Measurements from ENCODE around the gene SPOCK2. TPM values are rescaled to one million over a fixed set of nuclear protein-coding genes. Genes with fewer than 3 reads are reported as not detected.

The SPOCK2 gene
- total RNA-seq, 1 donor from 2014 or later: 3.2 TPM

GRCh38 chr10:72038458-72039001 is 49.8 kb downstream of the SPOCK2 start:
- Histone ChIP-seq H4K20me1 (ENCODE audit: low read depth) (no peaks in the 10 kb centered on the region), H3K27ac (no peak overlapping the region), H3K4me3 (no peak overlapping the region), H3K4me1 (peaks cover 20% of the 10 kb centered on the region), H3K27me3 (no peaks in the 10 kb centered on the region), H2AFZ (replicated peaks) (no peak overlapping the region), H3K9ac (no peak overlapping the region), H3K36me3 (no peaks in the 10 kb centered on the region), H3F3A (ENCODE audit: low read depth) (peaks cover 11% of the 10 kb centered on the region), H3K79me2 (ENCODE audit: low read depth) (no peaks in the 10 kb centered on the region), H3K4me2 (peak overlapping the region; percentile 54), H3K9me3 (ENCODE audit: low read depth) (no peaks in the 10 kb centered on the region)
- no peak for TF ChIP-seq CTCF (IDR thresholded peaks at IDR 0.05)
- TF ChIP-seq EZH2phosphoT487 (IDR thresholded peaks at IDR 0.05): no peak
- peaks cover 49% of the 10 kb centered on the region for H3K4me1 Mint-ChIP-seq
- peak; percentile 43 for DNase-seq (ENCODE audit: low spot score)
- peaks cover 4% of the 10 kb centered on the region for H3K27me3 Mint-ChIP-seq (ENCODE audit: insufficient read depth, low read depth)
- H3K9me3 Mint-ChIP-seq: no peaks in the 10 kb centered on the region
- peak overlapping the region; percentile 60 for H3K27ac Mint-ChIP-seq
- H3K36me3 Mint-ChIP-seq: no peaks in the 10 kb centered on the region
- no peak overlapping the region for H3K4me3 Mint-ChIP-seq

- DNase-seq (ENCODE audit: low spot score): no peak
- Histone ChIP-seq H3K27me3 (no peaks in the 10 kb centered on the region), H3K9ac (no peak overlapping the region)
Measured at GRCh38 chr10:72037811-72038210, 50.5 kb downstream of the SPOCK2 start.

GRCh38 chr10:72037266-72037665 is 51.1 kb downstream of the SPOCK2 start:
- Histone ChIP-seq H3K27me3 (no peaks in the 10 kb centered on the region), H3K9me3 (ENCODE audit: low read depth) (no peaks in the 10 kb centered on the region), H3K79me2 (ENCODE audit: low read depth) (no peaks in the 10 kb centered on the region), H3K36me3 (no peaks in the 10 kb centered on the region), H3K4me2 (peak overlapping the region; percentile 54), H3K27ac (no peak overlapping the region), H2AFZ (replicated peaks) (no peak overlapping the region), H3F3A (ENCODE audit: low read depth) (peaks cover 11% of the 10 kb centered on the region), H3K4me1 (peaks cover 16% of the 10 kb centered on the region), H4K20me1 (ENCODE audit: low read depth) (no peaks in the 10 kb centered on the region), H3K9ac (no peak overlapping the region), H3K4me3 (no peak overlapping the region)
- H3K4me1 Mint-ChIP-seq: peaks cover 40% of the 10 kb centered on the region
- H3K36me3 Mint-ChIP-seq: no peaks in the 10 kb centered on the region
- H3K27me3 Mint-ChIP-seq (ENCODE audit: insufficient read depth, low read depth): peaks cover 4% of the 10 kb centered on the region
- TF ChIP-seq EZH2phosphoT487 (IDR thresholded peaks at IDR 0.05): no peak
- TF ChIP-seq EZH2 (IDR thresholded peaks at IDR 0.05): no peak
- TF ChIP-seq CTCF (IDR thresholded peaks at IDR 0.05): no peak
- no peak overlapping the region for H3K27ac Mint-ChIP-seq
- DNase-seq (ENCODE audit: low spot score): peak; percentile 50
- no peaks in the 10 kb centered on the region for H3K9me3 Mint-ChIP-seq
- no peak overlapping the region for H3K4me3 Mint-ChIP-seq

More at GRCh38 chr10:72037811-72038210, 50.5 kb downstream of the SPOCK2 start:
- peak overlapping the region; percentile 54 for H3K4me2 ChIP-seq
- H3K4me3 ChIP-seq: no peak overlapping the region
- H2AFZ ChIP-seq (replicated peaks): no peak overlapping the region
- no peak overlapping the region for H3K27ac ChIP-seq
- peaks cover 11% of the 10 kb centered on the region for H3F3A ChIP-seq (ENCODE audit: low read depth)
- Mint-ChIP-seq H3K9me3 (no peaks in the 10 kb centered on the region), H3K27ac (peak overlapping the region; percentile 14), H3K4me3 (no peak overlapping the region), H3K36me3 (no peaks in the 10 kb centered on the region), H3K27me3 (ENCODE audit: insufficient read depth, low read depth) (peaks cover 4% of the 10 kb centered on the region), H3K4me1 (peaks cover 44% of the 10 kb centered on the region)
- no peaks in the 10 kb centered on the region for H3K36me3 ChIP-seq
- no peak for TF ChIP-seq CTCF (IDR thresholded peaks at IDR 0.05)
- TF ChIP-seq EZH2 (IDR thresholded peaks at IDR 0.05): no peak
- TF ChIP-seq EZH2phosphoT487 (IDR thresholded peaks at IDR 0.05): no peak
- no peaks in the 10 kb centered on the region for H3K79me2 ChIP-seq (ENCODE audit: low read depth)
- H4K20me1 ChIP-seq (ENCODE audit: low read depth): no peaks in the 10 kb centered on the region
- H3K9me3 ChIP-seq (ENCODE audit: low read depth): no peaks in the 10 kb centered on the region
- H3K4me1 ChIP-seq: peaks cover 17% of the 10 kb centered on the region

Data from neural progenitor cell (in vitro differentiated cells).